K562 (cell line): ENCODE data around the gene PCSK6.

Experiments used
- CTCF ChIP-seq, 3 experiments: IDR thresholded peaks in 2 of 3; conservative IDR thresholded peaks in 1 of 3; 2 replicates each; pipeline ENCODE4 v1.5.1; 2011 to 2012; ENCODE audit warnings: low read length in 3 of 3, mild to moderate bottlenecking in 3 of 3, control low read depth in 2 of 3, improper control_type of control experiment in 1 of 3, inconsistent platforms in 1 of 3, low read depth in 1 of 3, mixed read lengths in 1 of 3, moderate library complexity in 1 of 3; ENCODE audit not compliant: insufficient read depth in 2 of 3
- FOXK1 ChIP-seq: sonication (generic); formaldehyde crosslinking; IDR thresholded peaks from 2 replicates; pipeline ENCODE4 v1.8.0; 2022; ENCODE audit warnings: missing genetic modification reagents, mild to moderate bottlenecking, borderline replicate concordance
- GATAD2A ChIP-seq: fragments of 450-650 bp; IDR thresholded peaks from 2 replicates; pipeline ENCODE4 v1.6.1; 2017
- MAFG ChIP-seq: fragments of 450-650 bp; conservative IDR thresholded peaks from 2 replicates; pipeline ENCODE4 v1.6.1; 2016; ENCODE audit warnings: missing genetic modification characterization, missing compliant biosample characterization
- PRDM10 ChIP-seq: fragments of 450-650 bp; IDR thresholded peaks from 2 replicates; pipeline ENCODE4 v1.6.1; 2018; ENCODE audit not compliant: partially characterized antibody
- RAD21 ChIP-seq, 2 experiments: fragments of 250-450 bp in 1 of 2; fragments of 450-650 bp in 1 of 2; sonication (Bioruptor Pico) in 1 of 2; formaldehyde crosslinking in 1 of 2; IDR thresholded peaks in 1 of 2; conservative IDR thresholded peaks in 1 of 2; 2 replicates each; pipeline versions ENCODE4 v1.4.0 to v1.8.0; 2020 to 2022; ENCODE audit warnings: mild to moderate bottlenecking in 2 of 2, moderate library complexity in 1 of 2
- SIN3A ChIP-seq, 2 experiments: fragments of 150-350 bp in 1 of 2; IDR thresholded peaks; 2 replicates each; pipeline ENCODE4 v1.6.1; 2011 to 2016; ENCODE audit warnings: borderline replicate concordance in 2 of 2, low read depth in 2 of 2, low read length in 2 of 2, mild to moderate bottlenecking in 2 of 2, moderate library complexity in 2 of 2; ENCODE audit not compliant: control insufficient read depth in 1 of 2
- SIN3B ChIP-seq: fragments of 450-650 bp; IDR thresholded peaks from 2 replicates; pipeline ENCODE4 v1.6.1; 2017; ENCODE audit warnings: low read depth, mild to moderate bottlenecking, moderate library complexity
- TF ChIP-seq, protein P1 (sequence below), 2 experiments: fragments of 450-650 bp; formaldehyde crosslinking in 1 of 2; IDR thresholded peaks; 2 replicates each; pipeline versions ENCODE4 v1.4.0 to v1.6.1; 2014 to 2020; ENCODE audit warnings: mild to moderate bottlenecking in 2 of 2, borderline replicate concordance in 1 of 2, low read depth in 1 of 2

- TF ChIP-seq CTCF (IDR thresholded peaks at IDR 0.05 in 2 of 3, conservative IDR thresholded peaks at IDR 0.05 in 1 of 3; ENCODE audit: insufficient read depth in 2 of 3, low read depth in 1 of 3, low read length in 3 of 3) (no peak), RAD21 (CRISPR knock-in tag; conservative IDR thresholded peaks at IDR 0.05 in 1 of 2, IDR thresholded peaks at IDR 0.05 in 1 of 2) (no peak), FOXK1 (no peak), PRDM10 (no peak), GATAD2A (no peak), SIN3B (no peak), MAFG (tag) (no peak), SIN3A (IDR thresholded peaks at IDR 0.05; ENCODE audit: borderline replicate concordance in 2 of 2, control insufficient read depth in 1 of 2, low read depth in 2 of 2, low read length in 2 of 2) (no peak)
- TF ChIP-seq, protein P1, sequence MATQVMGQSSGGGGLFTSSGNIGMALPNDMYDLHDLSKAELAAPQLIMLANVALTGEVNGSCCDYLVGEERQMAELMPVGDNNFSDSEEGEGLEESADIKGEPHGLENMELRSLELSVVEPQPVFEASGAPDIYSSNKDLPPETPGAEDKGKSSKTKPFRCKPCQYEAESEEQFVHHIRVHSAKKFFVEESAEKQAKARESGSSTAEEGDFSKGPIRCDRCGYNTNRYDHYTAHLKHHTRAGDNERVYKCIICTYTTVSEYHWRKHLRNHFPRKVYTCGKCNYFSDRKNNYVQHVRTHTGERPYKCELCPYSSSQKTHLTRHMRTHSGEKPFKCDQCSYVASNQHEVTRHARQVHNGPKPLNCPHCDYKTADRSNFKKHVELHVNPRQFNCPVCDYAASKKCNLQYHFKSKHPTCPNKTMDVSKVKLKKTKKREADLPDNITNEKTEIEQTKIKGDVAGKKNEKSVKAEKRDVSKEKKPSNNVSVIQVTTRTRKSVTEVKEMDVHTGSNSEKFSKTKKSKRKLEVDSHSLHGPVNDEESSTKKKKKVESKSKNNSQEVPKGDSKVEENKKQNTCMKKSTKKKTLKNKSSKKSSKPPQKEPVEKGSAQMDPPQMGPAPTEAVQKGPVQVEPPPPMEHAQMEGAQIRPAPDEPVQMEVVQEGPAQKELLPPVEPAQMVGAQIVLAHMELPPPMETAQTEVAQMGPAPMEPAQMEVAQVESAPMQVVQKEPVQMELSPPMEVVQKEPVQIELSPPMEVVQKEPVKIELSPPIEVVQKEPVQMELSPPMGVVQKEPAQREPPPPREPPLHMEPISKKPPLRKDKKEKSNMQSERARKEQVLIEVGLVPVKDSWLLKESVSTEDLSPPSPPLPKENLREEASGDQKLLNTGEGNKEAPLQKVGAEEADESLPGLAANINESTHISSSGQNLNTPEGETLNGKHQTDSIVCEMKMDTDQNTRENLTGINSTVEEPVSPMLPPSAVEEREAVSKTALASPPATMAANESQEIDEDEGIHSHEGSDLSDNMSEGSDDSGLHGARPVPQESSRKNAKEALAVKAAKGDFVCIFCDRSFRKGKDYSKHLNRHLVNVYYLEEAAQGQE (IDR thresholded peaks at IDR 0.05; ENCODE audit: borderline replicate concordance) = no peak
- TF ChIP-seq, protein P1 (CRISPR knock-in tag; IDR thresholded peaks at IDR 0.05; ENCODE audit: low read depth) = no peak
These were observed 7.5 kb upstream of the PCSK6 start for GRCh38 chr15:101497017-101497416.
